HCT116 (cell line): ENCODE measurements around the gene TMC1. TPM values are rescaled to one million over a fixed set of nuclear protein-coding genes. Genes with fewer than 3 reads are reported as not detected.

Experiments
- ATAC-seq: fragments of 200-7000 bp; cut with Tn5 transposase; 2 replicates; pipeline ENCODE4 v1.9.1; 2020; ENCODE audit warnings: mild to moderate bottlenecking, moderate library complexity
- BruUV-seq: library from RNA; stranded (reverse); fragments of 400-500 nt; replicated peaks from 2 replicates; lab custom pipeline; 2021; lab: Mats Ljungman, UMichigan
- CTCF ChIA-PET: fragments of 300-600 bp; sonication (Branson Sonifier 250); formaldehyde crosslinking; loops from one replicate; lab custom pipeline; 2021; ENCODE audit warnings: antibody characterized with exemption; lab: Charles Lee
- POLR2A ChIA-PET: fragments of 300-600, 350-600 bp; sonication (Branson Sonifier 250); formaldehyde crosslinking; loops from one replicate; lab custom pipeline; 2021; ENCODE audit warnings: antibody characterized with exemption; lab: Charles Lee
- RAD21 ChIA-PET, 2 experiments: fragments of 300-600 bp; sonication (Branson Sonifier 250); formaldehyde crosslinking; loops; one replicate each; lab custom pipeline; 2023; ENCODE audit warnings: low total read pairs in 2 of 2; ENCODE audit not compliant: uncharacterized antibody in 2 of 2, unreplicated experiment in 2 of 2, low non-redundant PET in 1 of 2; lab: Charles Lee
- DNase-seq: peaks from one replicate; pipeline ENCODE4 v3.0.0-alpha.2; 2010; ENCODE audit warnings: low read depth, low spot score
- H2AFZ ChIP-seq: fragments of 200-600 bp; shearing (Covaris generic), sonication (generic); 2 replicates; pipeline ENCODE4 v1.6.1; 2017; ENCODE audit warnings: low read depth, mixed run types, mixed read lengths, antibody characterized with exemption, low read length; ENCODE audit not compliant: poor library complexity, severe bottlenecking
- H3K27ac ChIP-seq: 2 replicates; pipeline ENCODE4 v1.5.1; 2012; ENCODE audit warnings: low read depth, low read length
- H3K27me3 ChIP-seq: fragments of 200-600 bp; sonication (generic); 2 replicates; pipeline ENCODE4 v1.6.1; 2016; ENCODE audit warnings: mixed run types, low read length, mixed read lengths; ENCODE audit not compliant: insufficient read depth
- H3K36me3 ChIP-seq, 2 experiments: fragments of 200-500 bp in 1 of 2; fragments of 200-600 bp in 1 of 2; sonication (Bioruptor generic) in 1 of 2; sonication (generic) in 1 of 2; 2 replicates each; pipeline versions ENCODE4 v1.5.1 to v1.6.1; 2014 to 2016; ENCODE audit warnings: low read length in 2 of 2, inconsistent platforms in 1 of 2, mixed read lengths in 1 of 2, mixed run types in 1 of 2; ENCODE audit not compliant: insufficient read depth in 2 of 2, control insufficient read depth in 1 of 2
- H3K4me1 ChIP-seq, 2 experiments: fragments of 200-600 bp in 1 of 2; sonication (generic) in 1 of 2; 2 replicates each; pipeline versions ENCODE4 v1.5.1 to v1.6.1; 2012 to 2017; ENCODE audit warnings: low read length in 2 of 2, inconsistent platforms in 1 of 2, mild to moderate bottlenecking in 1 of 2, mixed read lengths in 1 of 2, mixed run types in 1 of 2, moderate library complexity in 1 of 2; ENCODE audit not compliant: insufficient read depth in 2 of 2, control insufficient read depth in 1 of 2
- H3K4me2 ChIP-seq: fragments of 200-600 bp; sonication (generic); 2 replicates; pipeline ENCODE4 v1.6.1; 2017; ENCODE audit warnings: mixed run types, low read length, mixed read lengths
- H3K4me3 ChIP-seq, 2 experiments: fragments of 200-600 bp in 1 of 2; sonication (generic) in 1 of 2; replicated peaks in 1 of 2; 2 replicates each; pipeline ENCODE4 v1.5.1; 2011 to 2016; ENCODE audit warnings: low read length in 2 of 2, control low read depth in 1 of 2, low read depth in 1 of 2, mild to moderate bottlenecking in 1 of 2, mixed read lengths in 1 of 2, mixed run types in 1 of 2
- H3K79me2 ChIP-seq: fragments of 200-600 bp; sonication (generic); 2 replicates; pipeline ENCODE4 v1.6.1; 2017; ENCODE audit warnings: mild to moderate bottlenecking, mixed run types, low read length, moderate library complexity, mixed read lengths; ENCODE audit not compliant: insufficient read depth
- H3K9ac ChIP-seq: fragments of 200-600 bp; sonication (generic); 2 replicates; pipeline ENCODE4 v1.6.1; 2016; ENCODE audit warnings: low read length, mixed read lengths
- H3K9me2 ChIP-seq: fragments of 200-600 bp; sonication (generic), shearing (Covaris generic); 2 replicates; pipeline ENCODE4 v1.6.1; 2017; ENCODE audit warnings: mixed run types, mild to moderate bottlenecking, moderate library complexity; ENCODE audit not compliant: insufficient read depth
- H3K9me3 ChIP-seq, 2 experiments: fragments of 200-500 bp in 1 of 2; fragments of 200-600 bp in 1 of 2; sonication (Bioruptor generic) in 1 of 2; sonication (generic) in 1 of 2; 2 replicates each; pipeline ENCODE4 v1.6.1; 2014 to 2017; ENCODE audit warnings: low read length in 2 of 2, mixed read lengths in 2 of 2, inconsistent platforms in 1 of 2, low read depth in 1 of 2, mild to moderate bottlenecking in 1 of 2, mixed run types in 1 of 2, moderate library complexity in 1 of 2; ENCODE audit not compliant: control insufficient read depth in 1 of 2, insufficient read depth in 1 of 2
- H4K20me1 ChIP-seq: fragments of 200-600 bp; sonication (generic), shearing (Covaris generic); 2 replicates; pipeline ENCODE4 v1.6.1; 2017; ENCODE audit warnings: mixed run types, mild to moderate bottlenecking, moderate library complexity; ENCODE audit not compliant: insufficient read depth
- EGR1 ChIP-seq: IDR thresholded peaks from 2 replicates; pipeline ENCODE4 v1.6.1; 2012; ENCODE audit warnings: low read depth
- FOSL1 ChIP-seq: IDR thresholded peaks from 2 replicates; pipeline ENCODE4 v1.6.1; 2012; ENCODE audit warnings: low read depth
- JUND ChIP-seq: IDR thresholded peaks from 2 replicates; pipeline ENCODE4 v1.6.1; 2012
- POLR2AphosphoS5 ChIP-seq: IDR thresholded peaks from 2 replicates; pipeline ENCODE4 v1.6.1; 2011; ENCODE audit warnings: mild to moderate bottlenecking, low read depth, low read length, moderate library complexity
- RAD21 ChIP-seq: IDR thresholded peaks from 2 replicates; pipeline ENCODE4 v1.6.1; 2012; ENCODE audit warnings: low read depth, mild to moderate bottlenecking
- SP1 ChIP-seq: IDR thresholded peaks from 2 replicates; pipeline ENCODE4 v1.6.1; 2012; ENCODE audit warnings: low read depth
- SRF ChIP-seq: IDR thresholded peaks from 2 replicates; pipeline ENCODE4 v1.6.1; 2012; ENCODE audit warnings: low read depth
- ZNF274 ChIP-seq: fragments of 200-500 bp; sonication (Bioruptor generic); IDR thresholded peaks from 2 replicates; pipeline ENCODE4 v1.6.1; 2014; ENCODE audit warnings: mild to moderate bottlenecking, low read depth, low read length, inconsistent platforms
- intact Hi-C: fragments of 100-400 bp; cut with micrococcal nuclease; formaldehyde crosslinking; loops from 2 replicates; pipeline ENCODE4 v1.10.0; 2022
- total RNA-seq: library from RNA; stranded (reverse); gene quantifications from one replicate; pipeline ENCODE4 v1.2.1, GENCODE V29; 2021; ENCODE audit not compliant: unreplicated experiment
- TF ChIP-seq, protein P1 (sequence below): IDR thresholded peaks from 2 replicates; pipeline ENCODE4 v1.6.1; 2012

Gene TMC1
- total RNA-seq, 1 experiment from 2014 or later, result 0.57 TPM

DNA sequence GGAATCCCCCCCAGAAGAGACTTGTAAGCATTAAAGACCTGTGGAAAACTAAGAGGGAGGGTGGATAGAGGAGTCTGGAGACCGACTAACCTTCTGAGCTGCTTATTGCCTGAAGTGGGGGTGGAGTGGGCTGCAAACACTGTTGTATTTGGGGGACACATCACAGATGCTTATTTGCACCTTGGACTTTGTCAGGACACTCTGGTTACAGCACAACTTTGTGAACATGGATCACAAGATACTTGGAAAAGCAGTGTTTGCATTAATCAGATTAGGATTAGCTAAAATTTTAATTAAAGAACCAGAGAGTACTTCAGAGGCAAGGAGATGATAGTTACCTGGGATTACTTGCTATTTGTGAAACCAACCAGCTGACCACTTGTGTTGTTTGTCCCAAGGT lies 30.9 kb downstream of the TMC1 start:
- H3K4me1 ChIP-seq, result peaks cover 15 to 28% of the 10 kb centered on the region in 2 experiments
- POLR2A ChIA-PET, result interaction anchor here (1.0 kb wide), 1 partner anchor 187 kb away, joined by 3 read pairs; the partner anchor contains the start of gene ZFAND5
- H3K9ac ChIP-seq, result no peak overlapping the region
- RAD21 ChIA-PET, result interaction anchor here in 1 of 2 experiments (0.5 kb wide), 1 partner anchor 200 kb away, joined by 3 read pairs; no protein-coding TSS in a partner anchor
- intact Hi-C loops, result loop anchor here (10.0 kb wide), 1 partner anchor 58 kb away; no protein-coding TSS in a partner anchor
- H4K20me1 ChIP-seq, result no peaks in the 10 kb centered on the region
- no peak for ATAC-seq
- no peaks in the 10 kb centered on the region for H3K9me3 ChIP-seq
- no TSS peak for BruUV-seq
- H3K36me3 ChIP-seq, result no peaks in the 10 kb centered on the region
- TF ChIP-seq POLR2AphosphoS5, result no peak
- TF ChIP-seq, all 23 proteins: peak for 0
- Histone ChIP-seq H3K27ac (no peak overlapping the region), H3K27me3 (no peaks in the 10 kb centered on the region), H3K9me2 (no peaks in the 10 kb centered on the region), H3K4me3 (no peak overlapping the region), H2AFZ (no peak overlapping the region), H3K4me2 (no peak overlapping the region), H3K79me2 (no peaks in the 10 kb centered on the region)
- CTCF ChIA-PET, result no interaction called here
- DNase-seq, result no peak

DNA sequence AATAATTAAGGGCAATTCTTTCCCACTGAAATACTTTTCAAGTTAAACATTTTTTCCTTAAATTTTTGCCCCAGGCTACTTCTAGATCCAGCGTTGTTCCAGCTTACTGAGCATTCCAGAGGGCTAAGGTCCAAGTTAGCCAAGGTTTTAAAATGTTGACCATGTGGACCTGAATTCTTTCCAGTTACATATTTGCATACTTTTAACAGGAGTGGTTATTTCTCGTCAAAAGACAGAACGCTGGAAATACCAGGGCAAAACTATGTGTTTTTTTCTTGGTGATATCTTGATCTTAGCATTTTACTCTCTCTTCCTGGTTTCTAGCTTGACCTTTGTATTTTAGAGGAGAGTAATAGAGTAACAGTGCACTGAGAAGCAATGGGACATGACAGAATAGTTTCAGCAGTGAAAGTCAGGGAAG lies 32.8 kb downstream of the TMC1 start:
- TF ChIP-seq SP1 (no peak), EGR1 (no peak), JUND (no peak), SRF (no peak), ZNF274 (no peak), RAD21 (no peak), FOSL1 (0 out of 2 replicates have a peak, but pooled peaks have one; percentile 1)
- TF ChIP-seq, protein P1, sequence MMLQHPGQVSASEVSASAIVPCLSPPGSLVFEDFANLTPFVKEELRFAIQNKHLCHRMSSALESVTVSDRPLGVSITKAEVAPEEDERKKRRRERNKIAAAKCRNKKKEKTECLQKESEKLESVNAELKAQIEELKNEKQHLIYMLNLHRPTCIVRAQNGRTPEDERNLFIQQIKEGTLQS, result no peak
- TF ChIP-seq, all 23 proteins: peak for 1
- CTCF ChIA-PET, result interaction anchor here (0.8 kb wide), 1 partner anchor 38 kb away, joined by 3 read pairs; no protein-coding TSS in a partner anchor
- DNase-seq, result no peak
- H3K36me3 ChIP-seq, result no peaks in the 10 kb centered on the region
- no peaks in the 10 kb centered on the region for H4K20me1 ChIP-seq
- no TSS peak for BruUV-seq
- no peak overlapping the region for H3K9ac ChIP-seq
- no peak overlapping the region; the same call in 1 of the 2 replicates for H3K27ac ChIP-seq
- H3K27me3 ChIP-seq, result no peaks in the 10 kb centered on the region
- POLR2A ChIA-PET, result interaction anchor here (0.9 to 1.3 kb wide), 2 partner anchors 23 to 77 kb away, joined by 3 read pairs; no protein-coding TSS in a partner anchor
- no peak overlapping the region for H3K4me3 ChIP-seq
- intact Hi-C loops, result loop anchor here (10.0 kb wide), 1 partner anchor 59 kb away; no protein-coding TSS in a partner anchor
- no peaks in the 10 kb centered on the region for H3K9me2 ChIP-seq
- RAD21 ChIA-PET, result no interaction called here
- peak overlapping the region; percentile 11 for H3K4me2 ChIP-seq
- peak overlapping the region; percentile 87 for H2AFZ ChIP-seq
- H3K79me2 ChIP-seq, result no peaks in the 10 kb centered on the region
- no peak for ATAC-seq
- H3K4me1 ChIP-seq, result peaks cover 27 to 42% of the 10 kb centered on the region in 2 experiments
- no peaks in the 10 kb centered on the region for H3K9me3 ChIP-seq
